GM12892 (cell line): ENCODE measurements around the gene XKR7.

Source experiments
- POLR2AphosphoS5 ChIP-seq: IDR thresholded peaks from 2 replicates; pipeline ENCODE4 v1.6.1; 2011; ENCODE audit warnings: low read depth, low read length, control low read depth
- TAF1 ChIP-seq: IDR thresholded peaks from 2 replicates; pipeline ENCODE4 v1.6.1; 2011; ENCODE audit warnings: low read depth, mild to moderate bottlenecking, control low read depth, low read length, borderline replicate concordance

DNA sequence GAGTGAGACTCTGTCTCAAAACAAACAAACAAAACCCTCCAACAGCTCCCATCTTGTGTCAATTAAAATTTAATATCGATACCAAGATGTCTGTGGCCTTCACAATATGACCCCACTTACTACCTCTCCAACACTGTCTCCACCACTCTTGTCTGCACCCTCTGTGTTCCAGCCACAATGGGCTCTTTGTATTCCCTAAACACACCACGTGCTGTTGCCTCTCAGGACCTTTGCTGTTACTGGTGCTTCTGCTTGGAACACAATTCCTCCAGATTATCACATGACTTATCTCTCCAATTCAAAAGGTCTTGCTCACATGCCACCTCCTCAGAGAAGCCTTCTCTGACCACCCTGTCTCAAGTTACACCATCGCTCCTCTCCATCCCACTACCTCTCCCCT, 78.0 kb downstream of the XKR7 start:
- TF ChIP-seq POLR2AphosphoS5 (no peak), TAF1 (no peak)
